Measurements from ENCODE around the gene NELL2.

GRCh38 chr12:44863867-44864266 is 12.2 kb downstream of the NELL2 start:
- no peak for TF ChIP-seq CTCF (IDR thresholded peaks at IDR 0.05)
- no peak for TF ChIP-seq JUNB (IDR thresholded peaks at IDR 0.05)
- TF ChIP-seq MAFK (IDR thresholded peaks at IDR 0.05; ENCODE audit: partially characterized antibody), result no peak
- no peak for TF ChIP-seq SMC3 (IDR thresholded peaks at IDR 0.05)
- no peak for TF ChIP-seq HES2 (IDR thresholded peaks at IDR 0.05)
- TF ChIP-seq PBX3 (IDR thresholded peaks at IDR 0.05), result no peak
- no peak for TF ChIP-seq REST (IDR thresholded peaks at IDR 0.05)
- TF ChIP-seq PHF8 (IDR thresholded peaks at IDR 0.05; ENCODE audit: borderline replicate concordance, low read depth), result no peak

All from A549 (cell line).